DND-41 (cell line): ENCODE results near the gene PRELID3B.

Experiments used
- ATAC-seq: fragments of 200-7000 bp; cut with Tn5 transposase; 3 replicates; pipeline ENCODE4 v1.9.1; 2021; ENCODE audit warnings: low read depth; ENCODE audit not compliant: insufficient read depth
- DNase-seq: peaks from one replicate; pipeline ENCODE4 v3.0.0-alpha.2; 2020
- H2AFZ ChIP-seq: 2 replicates; pipeline ENCODE4 v1.6.0; 2012; ENCODE audit warnings: low read depth, low read length
- H3K27ac ChIP-seq: 2 replicates; pipeline ENCODE4 v1.5.1; 2012; ENCODE audit warnings: low read length, inconsistent platforms
- H3K27me3 ChIP-seq: fragments of 200-600 bp; sonication (generic); 2 replicates; pipeline ENCODE4 v1.6.0; 2012; ENCODE audit warnings: low read length, mild to moderate bottlenecking, inconsistent platforms; ENCODE audit not compliant: insufficient read depth, poor library complexity
- H3K36me3 ChIP-seq: 2 replicates; pipeline ENCODE4 v1.5.1; 2012; ENCODE audit warnings: low read length, inconsistent platforms; ENCODE audit not compliant: insufficient read depth
- H3K4me1 ChIP-seq: 2 replicates; pipeline ENCODE4 v1.5.1; 2012; ENCODE audit warnings: mild to moderate bottlenecking, low read length; ENCODE audit not compliant: insufficient read depth
- H3K4me2 ChIP-seq: 2 replicates; pipeline ENCODE4 v1.6.0; 2012; ENCODE audit warnings: mild to moderate bottlenecking, moderate library complexity, low read length, inconsistent platforms; ENCODE audit not compliant: insufficient read depth
- H3K4me3 ChIP-seq, 2 experiments: fragments of 200-600 bp in 1 of 2; shearing (Covaris generic) in 1 of 2; 2 replicates each; pipeline ENCODE4 v1.5.1; 2012 to 2016; ENCODE audit warnings: inconsistent platforms in 2 of 2, low read length in 2 of 2, mild to moderate bottlenecking in 2 of 2, low read depth in 1 of 2, moderate library complexity in 1 of 2
- H3K79me2 ChIP-seq: 2 replicates; pipeline ENCODE4 v1.6.0; 2012; ENCODE audit warnings: low read length, inconsistent platforms; ENCODE audit not compliant: insufficient read depth
- H3K9ac ChIP-seq: 2 replicates; pipeline ENCODE4 v1.6.0; 2012; ENCODE audit warnings: low read depth, mild to moderate bottlenecking, inconsistent platforms, low read length, moderate library complexity
- H3K9me3 ChIP-seq: 2 replicates; pipeline ENCODE4 v1.5.1; 2012; ENCODE audit warnings: low read length, moderate library complexity, mild to moderate bottlenecking, inconsistent platforms; ENCODE audit not compliant: insufficient read depth, severe bottlenecking
- H4K20me1 ChIP-seq: 2 replicates; pipeline ENCODE4 v1.6.0; 2012; ENCODE audit warnings: low read length; ENCODE audit not compliant: insufficient read depth
- CTCF ChIP-seq: IDR thresholded peaks from 2 replicates; pipeline ENCODE4 v1.5.1; 2012; ENCODE audit warnings: borderline replicate concordance, low read length, moderate library complexity, mild to moderate bottlenecking; ENCODE audit not compliant: poor library complexity, severe bottlenecking; ENCODE audit errors: extremely low read depth
- EZH2 ChIP-seq: IDR thresholded peaks from 3 replicates; pipeline ENCODE4 v1.6.1; 2012; ENCODE audit warnings: borderline replicate concordance, low read depth, mild to moderate bottlenecking, moderate library complexity, low read length, inconsistent platforms; ENCODE audit not compliant: severe bottlenecking

The PRELID3B gene

GRCh38 chr20:58985656-58986055, 56.9 kb downstream of the PRELID3B start:
- Histone ChIP-seq H3K4me1 (peaks cover 28% of the 10 kb centered on the region), H3K79me2 (peaks cover 61% of the 10 kb centered on the region), H4K20me1 (peaks cover 54% of the 10 kb centered on the region), H3K9me3 (no peaks in the 10 kb centered on the region), H3K27me3 (no peaks in the 10 kb centered on the region), H3K4me3 (no peak overlapping the region), H3K36me3 (peaks cover 64% of the 10 kb centered on the region), H3K9ac (no peak overlapping the region), H3K4me2 (no peak overlapping the region), H3K27ac (no peak overlapping the region), H2AFZ (no peak overlapping the region)
- ATAC-seq: no peak
- TF ChIP-seq CTCF (no peak), EZH2 (no peak)
- no peak for DNase-seq

- ATAC-seq (no peak), DNase-seq (no peak)
- H3K27me3 ChIP-seq: no peaks in the 10 kb centered on the region
- H3K9me3 ChIP-seq: no peaks in the 10 kb centered on the region
- no peak overlapping the region for H3K9ac ChIP-seq
- peaks cover 56% of the 10 kb centered on the region for H3K36me3 ChIP-seq
- H3K79me2 ChIP-seq: peaks cover 61% of the 10 kb centered on the region
- TF ChIP-seq EZH2 (no peak), CTCF (no peak)
- H3K4me1 ChIP-seq: peaks cover 35% of the 10 kb centered on the region
- H3K27ac ChIP-seq: no peak overlapping the region
- no peak overlapping the region for H3K4me3 ChIP-seq
- peaks cover 52% of the 10 kb centered on the region for H4K20me1 ChIP-seq
- peak overlapping the region; percentile 77; the same call in 1 of the 2 replicates for H3K4me2 ChIP-seq
- no peak overlapping the region for H2AFZ ChIP-seq
Observed at GRCh38 chr20:58984691-58985090, 57.9 kb downstream of the PRELID3B start.
